ENCODE results near the gene DPP10. TPM values are rescaled to one million over a fixed set of nuclear protein-coding genes. Genes with fewer than 3 reads are reported as not detected.

DPP10 gene
- total RNA-seq, 1 experiment from 2014 or later = not detected

GRCh38 chr2:114864901-114865300 lies 422.5 kb downstream of the DPP10 start:
- no peaks in the 10 kb centered on the region for H3K4me1 ChIP-seq (ENCODE audit: control insufficient read depth, insufficient read depth, low read length)
- DNase-seq (ENCODE audit: low read depth, low spot score) (no peak), ATAC-seq (no peak)
- ChIA-PET POLR2A (no interaction called here), CTCF (no interaction called here)
- no peaks in the 10 kb centered on the region for H3K27me3 ChIP-seq (ENCODE audit: control insufficient read depth, insufficient read depth, low read length)
- TF ChIP-seq CTCF (IDR thresholded peaks at IDR 0.05) (no peak), POLR2AphosphoS5 (IDR thresholded peaks at IDR 0.05; ENCODE audit: low read depth, low read length) (no peak), SIN3A (IDR thresholded peaks at IDR 0.05; ENCODE audit: borderline replicate concordance, insufficient read depth, low read depth, low read length) (no peak), TCF7L2 (IDR thresholded peaks at IDR 0.05; ENCODE audit: low read depth, low read length) (no peak)
- TF ChIP-seq, protein P1, sequence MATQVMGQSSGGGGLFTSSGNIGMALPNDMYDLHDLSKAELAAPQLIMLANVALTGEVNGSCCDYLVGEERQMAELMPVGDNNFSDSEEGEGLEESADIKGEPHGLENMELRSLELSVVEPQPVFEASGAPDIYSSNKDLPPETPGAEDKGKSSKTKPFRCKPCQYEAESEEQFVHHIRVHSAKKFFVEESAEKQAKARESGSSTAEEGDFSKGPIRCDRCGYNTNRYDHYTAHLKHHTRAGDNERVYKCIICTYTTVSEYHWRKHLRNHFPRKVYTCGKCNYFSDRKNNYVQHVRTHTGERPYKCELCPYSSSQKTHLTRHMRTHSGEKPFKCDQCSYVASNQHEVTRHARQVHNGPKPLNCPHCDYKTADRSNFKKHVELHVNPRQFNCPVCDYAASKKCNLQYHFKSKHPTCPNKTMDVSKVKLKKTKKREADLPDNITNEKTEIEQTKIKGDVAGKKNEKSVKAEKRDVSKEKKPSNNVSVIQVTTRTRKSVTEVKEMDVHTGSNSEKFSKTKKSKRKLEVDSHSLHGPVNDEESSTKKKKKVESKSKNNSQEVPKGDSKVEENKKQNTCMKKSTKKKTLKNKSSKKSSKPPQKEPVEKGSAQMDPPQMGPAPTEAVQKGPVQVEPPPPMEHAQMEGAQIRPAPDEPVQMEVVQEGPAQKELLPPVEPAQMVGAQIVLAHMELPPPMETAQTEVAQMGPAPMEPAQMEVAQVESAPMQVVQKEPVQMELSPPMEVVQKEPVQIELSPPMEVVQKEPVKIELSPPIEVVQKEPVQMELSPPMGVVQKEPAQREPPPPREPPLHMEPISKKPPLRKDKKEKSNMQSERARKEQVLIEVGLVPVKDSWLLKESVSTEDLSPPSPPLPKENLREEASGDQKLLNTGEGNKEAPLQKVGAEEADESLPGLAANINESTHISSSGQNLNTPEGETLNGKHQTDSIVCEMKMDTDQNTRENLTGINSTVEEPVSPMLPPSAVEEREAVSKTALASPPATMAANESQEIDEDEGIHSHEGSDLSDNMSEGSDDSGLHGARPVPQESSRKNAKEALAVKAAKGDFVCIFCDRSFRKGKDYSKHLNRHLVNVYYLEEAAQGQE (IDR thresholded peaks at IDR 0.05; ENCODE audit: insufficient read depth in 1 of 2, low read depth in 2 of 2, low read length in 1 of 2) = no peak
- no peaks in the 10 kb centered on the region for H3K36me3 ChIP-seq (ENCODE audit: control insufficient read depth, insufficient read depth, low read length)
- no peaks in the 10 kb centered on the region for H3K9me3 ChIP-seq (ENCODE audit: control insufficient read depth, insufficient read depth, low read depth, low read length)
- in situ Hi-C loops (cut with HindIII; ENCODE audit: low pct_unique_long_range_greater_than_20kb, low sequenced_read_pairs) = no loop called here
- H3K4me3 ChIP-seq (ENCODE audit: low read depth in 2 of 2, low read length in 2 of 2) = no peak overlapping the region
- no peak overlapping the region for H3K27ac ChIP-seq (ENCODE audit: low read length)
- intact Hi-C loops (cut with micrococcal nuclease; ENCODE audit: unreplicated experiment) = no loop called here
- no TSS peak for BruUV-seq (replicated peaks)

- Histone ChIP-seq H3K27ac (ENCODE audit: low read length) (no peak overlapping the region), H3K9me3 (ENCODE audit: control insufficient read depth, insufficient read depth, low read depth, low read length) (no peaks in the 10 kb centered on the region), H3K4me1 (ENCODE audit: control insufficient read depth, insufficient read depth, low read length) (no peaks in the 10 kb centered on the region), H3K4me3 (ENCODE audit: low read depth in 2 of 2, low read length in 2 of 2) (no peak overlapping the region), H3K27me3 (ENCODE audit: control insufficient read depth, insufficient read depth, low read length) (no peaks in the 10 kb centered on the region), H3K36me3 (ENCODE audit: control insufficient read depth, insufficient read depth, low read length) (no peaks in the 10 kb centered on the region)
- in situ Hi-C loops (cut with HindIII; ENCODE audit: low pct_unique_long_range_greater_than_20kb, low sequenced_read_pairs) = no loop called here
- POLR2A ChIA-PET = no interaction called here
- TF ChIP-seq CTCF (IDR thresholded peaks at IDR 0.05) (no peak), POLR2AphosphoS5 (IDR thresholded peaks at IDR 0.05; ENCODE audit: low read depth, low read length) (no peak), SIN3A (IDR thresholded peaks at IDR 0.05; ENCODE audit: borderline replicate concordance, insufficient read depth, low read depth, low read length) (no peak), TCF7L2 (IDR thresholded peaks at IDR 0.05; ENCODE audit: low read depth, low read length) (no peak)
- TF ChIP-seq, protein P1 (IDR thresholded peaks at IDR 0.05; ENCODE audit: insufficient read depth in 1 of 2, low read depth in 2 of 2, low read length in 1 of 2) = no peak
- no TSS peak for BruUV-seq (replicated peaks)
- DNase-seq (ENCODE audit: low read depth, low spot score) (no peak), ATAC-seq (no peak)
- intact Hi-C loops (cut with micrococcal nuclease; ENCODE audit: unreplicated experiment) = no loop called here
- CTCF ChIA-PET = no interaction called here
These were observed 437.6 kb downstream of the DPP10 start for GRCh38 chr2:114880046-114880445.
